T-helper 9 cell (primary cell): ENCODE measurements around the gene ACYP2.
"Not testable (repeated sequence)": the region's sequence is repeated elsewhere in the genome, so short reads cannot be mapped to it uniquely, and the experiment has no call there.

Experiments used
- DNase-seq: peaks from one replicate; pipeline ENCODE4 v3.0.0-alpha.2; 2020
- total RNA-seq, 2 donors: gene quantifications; one replicate each; lab custom pipeline; 2026; lab: John Stamatoyannopoulos, UW

ACYP2 gene
- total RNA-seq, result 8.3 to 10.1 reads per million in 2 donors

GRCh38 chr2:54115284-54116137 lies at the start of gene ACYP2:
TSS of gene ACYP2 (plus strand) at chr2:54115615.
- DNase-seq, result peak; percentile 86

GRCh38 chr2:54065891-54066290 lies 49.5 kb upstream of the ACYP2 start:
- DNase-seq, result no peak

DNA sequence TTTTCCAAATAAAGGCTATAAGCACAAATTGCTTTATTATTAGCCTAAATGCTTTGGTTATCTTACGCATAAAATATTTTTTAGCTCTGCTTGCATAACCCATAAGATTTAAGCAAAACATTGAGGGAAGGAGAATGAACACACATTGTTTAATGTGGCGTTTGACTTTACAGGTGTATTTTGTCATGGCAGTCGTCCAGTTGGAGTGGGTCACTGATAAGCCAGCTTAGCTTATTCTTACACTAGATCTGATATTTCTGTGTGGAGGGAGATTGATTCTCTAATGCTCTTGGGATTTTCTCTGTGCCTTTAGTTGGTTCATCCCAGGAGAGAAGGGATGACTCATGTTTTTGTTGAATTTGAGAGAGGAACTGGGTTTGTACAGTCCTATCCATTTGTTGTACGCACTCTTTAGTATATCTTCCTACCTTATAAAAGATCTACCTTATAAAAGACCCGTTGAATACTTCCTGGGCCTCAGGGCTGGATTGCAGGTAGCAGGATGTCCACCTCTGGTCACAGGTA lies 47.5 kb upstream of the ACYP2 start:
- no peak for DNase-seq

- not testable (repeated sequence) for DNase-seq
Observed at GRCh38 chr2:54072483-54072882, 42.9 kb upstream of the ACYP2 start.

- DNase-seq, result no peak
Observed at GRCh38 chr2:54073796-54074195, 41.6 kb upstream of the ACYP2 start.

DNA sequence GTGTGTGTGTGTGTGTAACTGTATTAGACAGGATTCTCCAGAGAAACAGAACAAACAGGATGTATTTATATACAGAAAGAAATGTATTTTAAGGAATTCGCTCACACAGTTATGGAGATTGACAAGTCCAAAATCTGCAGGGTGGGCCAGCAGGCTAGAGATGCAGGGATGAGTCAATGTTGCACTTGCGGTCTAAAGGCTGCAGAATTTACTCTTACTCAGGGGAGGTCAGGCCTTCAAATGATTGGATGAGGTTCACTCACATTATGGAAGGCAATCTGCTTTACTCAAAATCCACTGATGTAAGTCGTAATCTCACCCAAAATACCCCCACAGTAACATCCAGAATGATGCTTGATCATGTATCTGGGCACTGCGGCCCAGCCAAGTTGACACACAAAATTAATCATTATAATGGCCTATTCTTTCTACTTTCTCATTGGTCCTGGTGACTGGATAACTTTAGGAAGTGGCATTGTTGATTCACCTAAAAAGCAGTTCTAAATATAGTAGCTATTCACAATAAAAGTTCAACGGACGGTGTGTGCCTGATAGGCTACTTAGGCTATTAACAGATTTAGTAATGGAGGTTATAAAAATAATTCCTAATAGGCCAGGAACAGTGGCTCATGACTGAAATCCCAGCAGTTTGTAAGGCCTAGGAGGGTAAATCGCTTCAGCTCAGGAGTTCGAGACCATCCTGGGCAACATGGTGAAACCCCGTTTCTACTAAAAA lies 40.6 kb upstream of the ACYP2 start:
- no peak for DNase-seq

GRCh38 chr2:54076586-54076985 lies 38.8 kb upstream of the ACYP2 start:
- no peak for DNase-seq

DNA sequence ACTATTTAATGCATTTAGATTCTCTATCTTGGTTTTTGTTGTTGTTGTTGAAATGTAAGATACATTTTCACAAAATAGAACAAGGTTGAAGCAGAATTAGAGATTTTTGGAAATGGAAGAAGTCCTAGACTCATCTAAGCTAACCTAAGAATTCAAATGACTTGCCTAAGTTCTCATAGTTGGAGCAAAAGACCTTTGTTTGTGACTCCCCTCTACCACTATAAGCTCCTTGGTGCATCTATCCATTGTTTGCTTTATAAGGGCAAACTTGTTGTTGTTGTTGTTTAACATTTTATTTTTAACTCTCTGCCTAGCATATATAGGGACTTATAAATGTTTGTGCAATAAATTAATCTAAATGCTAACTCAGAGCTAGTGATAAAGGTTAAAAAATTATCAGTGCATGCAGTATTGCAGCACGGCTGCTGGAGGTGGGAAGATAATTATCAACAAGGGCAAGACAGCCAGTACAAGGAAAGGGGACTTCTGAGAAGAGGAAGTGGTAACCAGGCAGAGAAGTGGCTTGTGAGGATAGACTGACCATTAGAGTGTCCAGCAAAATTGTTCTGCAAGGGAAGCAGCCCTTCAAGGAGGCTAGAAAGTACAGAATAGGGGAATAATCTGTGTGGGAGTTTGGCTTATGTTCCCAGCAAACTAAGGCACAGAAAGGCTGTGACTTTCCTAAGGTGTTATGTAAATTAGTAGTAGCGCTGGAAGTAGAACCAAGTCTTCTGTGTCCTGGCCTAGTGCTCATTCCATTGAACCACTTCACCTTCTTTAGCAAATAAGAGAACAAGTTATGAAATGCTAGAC lies 38.1 kb upstream of the ACYP2 start:
- no peak for DNase-seq

DNA sequence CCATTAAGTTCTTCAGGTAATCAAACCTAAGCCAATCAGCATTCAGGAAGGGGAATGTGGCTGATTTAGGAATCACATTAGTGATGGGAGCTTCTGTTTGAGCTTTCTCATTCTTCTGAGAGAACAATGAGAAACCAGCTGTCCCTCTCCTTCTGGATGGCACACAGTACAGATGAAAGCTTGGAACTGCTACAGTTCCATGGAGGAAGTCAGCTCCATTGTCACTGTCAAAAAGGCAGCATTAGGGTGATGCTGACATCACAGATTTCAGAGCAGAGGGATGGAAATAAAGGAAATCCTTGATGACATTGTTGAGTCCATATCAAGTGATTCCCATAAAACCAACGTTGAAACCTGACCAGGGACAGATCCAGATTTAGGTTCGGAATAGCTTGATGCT lies 36.1 kb upstream of the ACYP2 start:
- no peak for DNase-seq

DNA sequence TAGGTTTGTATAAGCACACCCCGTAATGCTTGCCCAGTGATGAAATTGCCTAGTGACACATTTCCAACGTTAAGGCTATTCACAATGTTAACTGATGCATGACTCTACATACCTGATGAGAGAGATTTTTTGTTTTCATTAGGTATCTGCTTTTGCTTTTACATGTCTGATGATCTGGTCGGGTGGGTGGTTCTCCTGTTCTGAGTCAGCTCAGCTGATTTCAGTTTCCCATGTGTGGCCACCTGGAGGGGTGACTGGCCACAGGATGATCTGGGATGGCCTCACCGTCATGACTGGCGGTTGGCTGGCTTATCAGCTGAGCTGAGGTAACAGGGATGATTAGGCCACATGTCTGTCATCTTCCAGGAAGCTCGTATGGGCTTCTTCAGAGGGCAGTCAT lies 33.8 kb upstream of the ACYP2 start:
- no peak for DNase-seq

DNA sequence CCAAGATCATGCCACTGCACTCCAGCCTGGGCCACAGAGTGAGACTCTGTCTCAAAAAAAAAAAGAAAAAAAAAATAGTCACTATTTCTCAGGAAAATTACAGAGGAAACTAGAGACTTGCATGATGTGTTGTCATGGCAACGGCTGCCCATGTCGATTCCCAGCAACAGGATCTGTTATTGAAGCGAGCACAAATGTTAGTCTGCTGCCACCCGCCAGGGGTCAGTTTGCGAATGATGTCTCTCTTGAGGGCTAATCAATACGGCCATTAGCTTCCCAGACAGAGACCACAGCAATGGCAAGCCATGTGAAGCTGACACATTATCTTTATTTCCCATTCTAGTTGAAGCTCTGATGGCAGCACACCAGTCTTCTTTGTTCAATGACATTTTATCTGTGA lies 32.4 kb upstream of the ACYP2 start:
- no peak for DNase-seq

- no peak for DNase-seq
Observed at GRCh38 chr2:54083445-54083844, 32.0 kb upstream of the ACYP2 start.

DNA sequence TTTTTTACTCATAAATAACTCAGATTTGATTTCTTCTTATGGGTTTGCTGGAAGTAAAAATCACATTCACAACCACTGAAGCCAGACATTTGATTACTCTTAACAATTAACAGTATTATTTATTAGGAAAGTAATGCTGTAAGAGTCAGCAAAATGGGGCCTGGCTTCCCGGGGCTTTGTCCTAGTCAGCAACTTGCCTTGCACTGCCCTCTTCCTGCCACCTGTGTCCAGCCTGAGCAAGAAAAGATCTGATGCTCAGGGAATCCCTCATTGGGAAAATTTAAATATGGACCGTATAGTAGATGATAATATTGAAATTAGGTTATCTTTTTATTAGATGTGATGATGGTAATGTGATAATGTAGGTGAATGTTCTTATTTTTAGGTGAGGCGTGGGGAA lies 30.8 kb upstream of the ACYP2 start:
- no peak for DNase-seq

DNA sequence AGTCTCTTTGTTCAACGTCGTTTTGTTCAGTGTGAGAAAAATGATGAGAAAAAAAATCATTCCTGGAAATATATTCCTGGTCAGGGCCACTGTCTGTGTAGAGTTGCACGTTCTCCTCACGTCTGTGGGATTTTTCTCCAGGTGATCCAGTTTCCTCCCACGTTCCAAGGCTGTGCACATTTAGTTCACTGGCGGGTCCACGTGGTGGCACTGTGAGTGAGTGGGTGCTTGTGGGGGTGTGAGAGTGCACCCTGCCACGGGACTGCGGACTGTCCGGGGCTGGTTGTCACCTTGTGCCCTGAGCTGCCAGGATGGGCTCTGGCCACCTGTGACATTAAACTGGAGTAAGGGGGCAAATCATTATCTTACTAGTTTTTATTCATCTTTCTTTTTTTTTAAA lies 30.3 kb upstream of the ACYP2 start:
- DNase-seq, result no peak

DNA sequence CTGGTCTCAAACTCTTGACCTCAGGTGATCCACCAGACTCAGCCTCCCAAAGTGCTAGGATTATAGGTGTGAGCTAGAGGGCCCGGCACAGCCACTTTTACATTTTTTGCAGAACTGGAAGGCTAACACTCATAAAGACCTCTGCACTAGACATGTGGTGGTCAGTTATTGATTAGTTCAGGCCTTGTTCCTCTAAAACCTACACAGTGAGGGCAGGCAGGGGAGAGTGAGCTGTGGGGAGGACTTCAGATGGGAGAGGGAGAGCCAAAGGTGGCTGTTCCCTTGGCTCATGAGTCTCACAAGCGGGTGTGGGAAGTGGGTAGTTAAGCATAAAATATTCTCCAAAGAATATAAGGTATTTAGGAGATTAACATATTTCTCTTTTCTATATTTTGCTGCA lies 29.3 kb upstream of the ACYP2 start:
- no peak for DNase-seq

DNA sequence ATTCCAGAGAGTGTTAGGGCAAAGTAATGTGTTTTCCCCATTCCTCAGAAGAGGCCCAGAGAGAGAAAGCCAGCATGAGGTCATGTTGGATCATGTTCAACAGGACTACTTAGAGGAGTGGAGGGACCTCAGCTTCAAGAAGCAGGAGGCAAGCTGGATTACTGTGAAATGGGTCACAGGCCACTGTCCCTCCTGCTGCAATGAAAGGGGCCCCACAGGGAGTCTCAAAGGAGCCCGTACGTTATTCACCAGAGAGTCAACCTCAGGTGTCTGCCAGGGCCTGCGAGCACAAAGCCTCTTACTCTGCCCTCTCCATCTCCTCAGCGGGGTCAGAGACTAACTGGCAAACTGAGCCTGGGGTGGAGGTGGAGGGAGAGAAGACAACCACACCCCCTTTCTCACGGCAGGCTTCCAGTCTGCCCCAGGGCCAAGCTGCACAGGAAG lies 27.2 kb upstream of the ACYP2 start:
- no peak for DNase-seq

DNA sequence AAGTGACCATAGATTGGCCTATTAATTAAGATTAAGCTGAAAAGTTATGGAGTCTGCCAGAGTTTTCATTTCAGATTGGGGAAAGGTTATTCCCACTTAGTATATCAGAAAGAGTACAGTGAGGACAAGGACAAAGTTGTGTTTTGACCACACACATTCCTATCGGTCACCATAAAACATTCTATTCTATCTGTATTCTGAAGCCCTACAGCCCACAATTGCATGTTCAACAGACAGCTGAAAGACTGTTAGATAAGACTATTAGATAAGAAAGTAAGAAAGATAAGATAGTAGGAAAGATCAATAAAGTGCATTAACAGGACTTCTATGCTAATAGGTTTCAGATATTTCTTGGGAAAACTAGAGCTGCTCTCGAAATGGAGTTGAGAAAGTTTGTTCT lies 26.7 kb upstream of the ACYP2 start:
- no peak for DNase-seq

DNA sequence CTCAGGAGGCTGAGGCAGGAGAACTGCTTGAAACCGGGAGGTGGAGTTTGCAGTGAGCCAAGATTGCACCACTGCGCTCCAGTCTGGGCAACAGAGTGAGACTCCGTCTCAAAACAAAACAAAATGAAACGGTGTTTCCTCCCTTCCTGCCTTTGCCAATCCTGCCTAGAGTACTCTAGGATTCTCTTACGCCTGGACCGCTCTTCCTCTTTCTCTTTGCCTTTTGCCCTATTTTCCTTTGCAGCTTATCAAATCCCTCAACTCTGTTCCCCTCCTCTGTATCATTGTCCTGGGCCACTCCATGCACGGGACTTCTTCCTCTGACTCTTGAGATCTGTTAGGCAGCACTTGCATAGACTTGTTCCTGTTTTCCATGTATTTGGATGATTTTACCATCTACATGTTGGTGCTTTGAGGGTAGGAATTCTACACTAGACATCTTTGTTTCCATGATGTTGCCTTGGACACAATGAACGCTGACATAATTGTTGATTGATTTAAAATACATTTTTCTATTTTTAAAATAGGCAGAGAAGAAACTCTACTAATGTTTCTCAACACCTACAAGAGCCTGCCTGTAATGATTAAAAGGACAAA lies 24.8 kb upstream of the ACYP2 start:
- DNase-seq, result no peak

- no peak for DNase-seq
Observed at GRCh38 chr2:54092940-54093339, 22.5 kb upstream of the ACYP2 start.

- DNase-seq, result not testable (repeated sequence)
Observed at GRCh38 chr2:54095406-54095805, 20.0 kb upstream of the ACYP2 start.

DNA sequence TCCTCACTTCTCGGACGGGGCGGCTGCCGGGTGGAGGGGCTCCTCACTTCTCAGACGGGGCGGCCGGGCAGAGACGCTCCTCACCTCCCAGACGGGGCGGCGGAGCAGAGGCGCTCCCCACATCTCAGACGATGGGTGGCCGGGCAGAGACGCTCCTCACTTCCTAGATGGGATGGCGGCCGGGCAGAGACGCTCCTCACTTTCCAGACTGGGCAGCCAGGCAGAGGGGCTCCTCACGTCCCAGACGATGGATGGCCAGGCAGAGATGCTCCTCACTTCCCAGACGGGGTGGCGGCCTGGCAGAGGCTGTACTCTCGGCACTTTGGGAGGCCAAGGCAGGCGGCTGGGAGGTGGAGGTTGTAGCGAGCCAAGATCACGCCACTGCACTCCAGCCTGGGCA lies 19.3 kb upstream of the ACYP2 start:
- DNase-seq, result not testable (repeated sequence)

DNA sequence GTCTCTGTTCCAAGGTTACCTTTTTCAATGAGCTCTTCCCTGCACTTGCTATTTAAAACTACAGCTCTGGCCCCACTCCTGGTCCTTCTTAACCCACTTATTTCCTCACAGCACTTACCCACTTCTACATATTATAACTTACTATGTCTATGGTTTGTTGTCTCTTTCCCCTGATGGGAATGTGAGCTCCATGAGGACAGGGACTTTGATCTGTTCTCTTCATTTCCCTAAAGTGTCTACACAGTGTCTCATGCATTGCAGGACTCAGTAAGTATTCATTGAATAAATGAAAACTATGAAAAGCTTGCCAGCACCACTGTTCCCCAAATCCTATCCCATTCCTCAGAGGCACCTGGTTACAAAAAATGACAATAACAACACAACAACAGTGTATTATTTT lies 18.3 kb upstream of the ACYP2 start:
- no peak for DNase-seq

DNA sequence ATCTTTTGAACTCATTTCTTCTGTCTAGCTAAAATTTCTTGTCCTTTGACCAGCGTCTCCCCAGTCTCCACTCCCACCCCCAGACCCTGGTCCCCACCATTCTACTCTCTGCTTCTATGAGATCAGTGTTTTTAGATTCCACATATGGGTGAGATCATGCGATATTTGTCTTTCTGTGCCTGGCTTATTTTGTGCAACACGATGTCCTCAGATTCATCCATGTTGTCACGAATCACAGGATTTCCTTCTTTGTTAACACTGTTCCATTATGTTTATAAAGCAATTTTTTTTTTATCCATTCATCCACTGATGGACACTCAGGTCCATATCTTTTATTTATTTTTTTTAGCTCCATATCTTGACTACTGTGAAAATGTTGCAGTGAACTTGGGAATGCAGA lies 16.0 kb upstream of the ACYP2 start:
- no peak for DNase-seq
